Ovary (tissue), 9 donors: ENCODE results near the gene RASL12. TPM values are rescaled to one million over a fixed set of nuclear protein-coding genes. Genes with fewer than 3 reads are reported as not detected.

ENCODE experiments used
- DNase-seq, 5 donors: peaks; one replicate each; pipeline ENCODE4 v3.0.0-alpha.2; 2019 to 2020
- H3K27ac ChIP-seq, 2 donors: fragments of 200-600 bp; one replicate each; pipeline versions ENCODE4 v1.5.1 to v1.8.0; 2019 to 2022
- H3K27me3 ChIP-seq: fragments of 200-600 bp; one replicate; pipeline ENCODE4 v1.8.0; 2022
- H3K36me3 ChIP-seq: fragments of 200-600 bp; sonication (generic); one replicate; pipeline ENCODE4 v1.5.1; 2019
- H3K4me1 ChIP-seq: one replicate; pipeline ENCODE4 v1.8.1; 2013; ENCODE audit warnings: mild to moderate bottlenecking, moderate library complexity; ENCODE audit not compliant: insufficient read depth
- H3K4me3 ChIP-seq: fragments of 200-600 bp; sonication (generic); one replicate; pipeline ENCODE4 v1.5.1; 2017
- H3K9me3 ChIP-seq, 2 donors: fragments of 200-600 bp in 1 of 2; sonication (generic) in 1 of 2; one replicate each; pipeline versions ENCODE4 v1.5.1 to v1.8.1; 2013 to 2019; ENCODE audit warnings: mild to moderate bottlenecking in 1 of 2, moderate library complexity in 1 of 2
- CTCF ChIP-seq, 3 donors: fragments of 450-650 bp in 2 of 3; fragments of 200-600 bp in 1 of 3; IDR thresholded peaks; one replicate each; pipeline versions ENCODE4 v1.5.1 to v1.8.0; 2016 to 2022; ENCODE audit warnings: antibody characterized with exemption in 3 of 3, mild to moderate bottlenecking in 1 of 3
- EP300 ChIP-seq: sonication (generic); formaldehyde crosslinking; IDR thresholded peaks from one replicate; pipeline ENCODE4 v1.6.1; 2017; ENCODE audit warnings: antibody characterized with exemption
- POLR2A ChIP-seq: fragments of 450-650 bp; IDR thresholded peaks from one replicate; pipeline ENCODE4 v1.6.1; 2017; ENCODE audit warnings: antibody characterized with exemption, mild to moderate bottlenecking, moderate library complexity
- WGBS, 3 donors: extraction: QIAGEN DNeasy Blood & Tissue Kit in 1 of 3; methylation state at CpG; one replicate each; pipeline versions ENCODE4 v1.1.5 to v1.1.7; 2013 to 2017; 5-methylcytosine and 5-hydroxymethylcytosine counted together
- intact Hi-C, 4 donors: fragments of 100-400 bp; cut with DNase I; formaldehyde crosslinking; loops; one replicate each; pipeline versions ENCODE4 v1.11.0 to v1.15.1; 2022 to 2023
- polyA plus RNA-seq, 2 donors: library from polyadenylated mRNA; stranded (reverse); fragments of 200-250 nt in 1 of 2; fragments of 350-450 nt in 1 of 2; fragmentation: Illumina TruSeq in 1 of 2; extraction: RNeasy Lipid Tissue Mini Kit (QIAGEN cat#74804) in 1 of 2; gene quantifications; one replicate each; pipeline ENCODE4 v1.2.3, GENCODE V29; 2013 to 2014
- total RNA-seq, 7 donors: library from RNA; depleted of rRNA in 2 of 7; stranded (reverse); fragments of >200 nt in 2 of 7; fragmentation: NEBNext Ultra II Directional in 3 of 7; extraction: Animal tissue kit (Norgen Biotek cat#: 25700) in 3 of 7; gene quantifications; one replicate each; pipeline versions ENCODE4 v1.1.0 to v1.2.4, GENCODE V29; 2016 to 2023
- donor health status: DM: no; HTN: no; CAD: no; lungs with moderate emphysema.
- donor health status: DM: no; HTN: no; CAD: no.
- donor health status: Bipolar disorder and iron deficiency.
- donor health status: DM: yes; HTN: yes; CAD: no.
- donor health status: DM: no; HTN: no; CAD: no.
- donor health status: DM: yes; HTN: yes; CAD: no.

RASL12 gene
- total and polyA plus RNA-seq, 9 donors = 4.8 to 31.1 (median 17.4) TPM

- H3K4me1 ChIP-seq = no peaks in the 10 kb centered on the region
- H3K4me3 ChIP-seq = no peak overlapping the region
- DNase-seq = no peak
- TF ChIP-seq EP300 (no peak), CTCF (IDR thresholded peaks at IDR 0.05) (no peak), POLR2A (no peak)
- intact Hi-C loops = loop anchor here in 3 of 4 donors (10.0 kb wide), 2 partner anchors 46 to 304 kb away; no protein-coding TSS in a partner anchor
- no peaks in the 10 kb centered on the region for H3K36me3 ChIP-seq
- H3K27ac ChIP-seq = no peak overlapping the region
- WGBS, 3 donors = 92 to 93% (median 93%) methylated on average over 3 of the region's 3 CpGs
- H3K9me3 ChIP-seq = no peaks in the 10 kb centered on the region
- no peaks in the 10 kb centered on the region for H3K27me3 ChIP-seq
These were observed 29.4 kb downstream of the RASL12 start for GRCh38 chr15:65038428-65038827.

- TF ChIP-seq CTCF (IDR thresholded peaks at IDR 0.05) = no peak
- TF ChIP-seq EP300 = no peak
- no peak for TF ChIP-seq POLR2A
- WGBS, 3 donors = 55 to 66% (median 57%) methylated on average over 1 of the region's 1 CpG
- intact Hi-C loops = loop anchor here in 3 of 4 donors (10.0 kb wide), 2 partner anchors 47 to 303 kb away; no protein-coding TSS in a partner anchor
- Histone ChIP-seq H3K27ac (no peak overlapping the region), H3K4me3 (no peak overlapping the region), H3K36me3 (no peaks in the 10 kb centered on the region), H3K9me3 (no peaks in the 10 kb centered on the region), H3K4me1 (no peaks in the 10 kb centered on the region), H3K27me3 (no peaks in the 10 kb centered on the region)
- no peak for DNase-seq
These were observed 30.5 kb downstream of the RASL12 start for GRCh38 chr15:65037309-65037708.

- intact Hi-C loops = loop anchor here (5.0 to 10.0 kb wide), 3 partner anchors 50 to 300 kb away; no protein-coding TSS in a partner anchor
- 90 to 94% (median 92%) methylated on average over 11 of the region's 11 CpGs for WGBS, 3 donors
- Histone ChIP-seq H3K4me1 (peaks cover 2% of the 10 kb centered on the region), H3K27ac (no peak overlapping the region), H3K4me3 (no peak overlapping the region), H3K9me3 (no peaks in the 10 kb centered on the region), H3K27me3 (no peaks in the 10 kb centered on the region), H3K36me3 (no peaks in the 10 kb centered on the region)
- no peak for DNase-seq
- TF ChIP-seq EP300 = no peak
- no peak for TF ChIP-seq POLR2A
- no peak for TF ChIP-seq CTCF (IDR thresholded peaks at IDR 0.05)
These were observed 33.1 kb downstream of the RASL12 start for GRCh38 chr15:65034719-65035118.

DNA sequence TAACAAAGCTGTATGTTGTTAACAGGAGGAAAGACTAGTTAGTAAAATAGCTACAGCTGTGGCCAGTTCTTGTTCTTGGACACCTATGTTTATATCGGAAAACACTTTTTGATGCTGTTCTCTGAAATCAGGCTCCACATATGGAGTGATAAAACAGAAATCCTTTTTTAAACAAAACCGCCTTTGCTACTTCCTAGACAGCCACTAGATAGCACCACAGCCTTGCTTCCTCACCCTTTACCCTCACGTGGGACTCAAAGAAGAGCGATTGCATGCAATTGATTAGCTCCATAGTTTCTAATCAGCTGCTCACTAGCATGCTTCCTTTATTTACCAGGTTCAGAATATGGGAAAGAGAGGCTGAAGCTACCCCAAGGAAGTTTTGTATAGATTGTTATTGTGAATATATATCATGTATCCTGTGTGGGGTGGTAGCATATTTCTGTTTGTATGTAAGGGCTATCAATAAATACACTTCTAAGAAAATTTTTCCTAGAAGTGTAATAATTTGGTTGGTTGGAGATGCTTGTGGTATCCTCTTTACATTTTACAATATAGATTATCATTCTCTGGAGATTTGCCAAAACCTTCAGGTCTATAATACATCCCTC lies 34.0 kb downstream of the RASL12 start:
- H3K36me3 ChIP-seq = no peaks in the 10 kb centered on the region
- no peak overlapping the region for H3K4me3 ChIP-seq
- H3K9me3 ChIP-seq = no peaks in the 10 kb centered on the region
- no peak for DNase-seq
- TF ChIP-seq CTCF (IDR thresholded peaks at IDR 0.05) (peak in 2 of 3 donors; percentile 17 to 29), POLR2A (no peak), EP300 (no peak)
- intact Hi-C loops = loop anchor here (5.0 to 10.0 kb wide), 3 partner anchors 51 to 299 kb away; no protein-coding TSS in a partner anchor
- H3K4me1 ChIP-seq = peaks cover 2% of the 10 kb centered on the region
- H3K27ac ChIP-seq = no peak overlapping the region
- no peaks in the 10 kb centered on the region for H3K27me3 ChIP-seq
- WGBS, 3 donors = 2 to 7% (median 3%) methylated on average over 4 of the region's 4 CpGs
